H1 (cell line): ENCODE data around the gene CHD1L. TPM values are rescaled to one million over a fixed set of nuclear protein-coding genes. Genes with fewer than 3 reads are reported as not detected.
A peak's percentile ranks its signal among the peaks of the same experiment; 100 is the strongest.

Experiments used
- CTCF ChIA-PET: fragments of 300-600 bp; sonication (Branson Sonifier 250); formaldehyde crosslinking; loops from one replicate; lab custom pipeline; 2021; ENCODE audit not compliant: partially characterized antibody; lab: Charles Lee
- POLR2A ChIA-PET: fragments of 300-600 bp; sonication (Branson Sonifier 250); formaldehyde crosslinking; loops from one replicate; lab custom pipeline; 2021; ENCODE audit warnings: inconsistent platforms; ENCODE audit not compliant: partially characterized antibody; lab: Charles Lee
- DNase-seq, 2 experiments: peaks; one replicate each; pipeline versions ENCODE4 v3.0.0 to v3.0.0-alpha.2; 2010 to 2022; ENCODE audit warnings: low spot score in 2 of 2, low read depth in 1 of 2, mixed read lengths in 1 of 2
- FAIRE-seq: peaks from 2 replicates; lab custom pipeline; 2011; peaks lifted over from hg19 to GRCh38; lab: Jason Lieb, UNC
- H2AFZ ChIP-seq: 2 replicates; pipeline ENCODE4 v1.8.1; 2012; ENCODE audit warnings: low read length, inconsistent platforms
- H2AK5ac ChIP-seq: 2 replicates; pipeline ENCODE4 v1.6.1; 2013; ENCODE audit warnings: low read depth, low read length
- H2BK120ac ChIP-seq: replicated peaks from 2 replicates; pipeline ENCODE3; 2013; ENCODE audit warnings: low read depth, low read length, inconsistent platforms
- H2BK12ac ChIP-seq: 2 replicates; pipeline ENCODE4 v1.6.1; 2013; ENCODE audit warnings: low read depth, low read length
- H2BK15ac ChIP-seq: 2 replicates; pipeline ENCODE4 v1.6.1; 2013; ENCODE audit warnings: low read length
- H2BK20ac ChIP-seq: 2 replicates; pipeline ENCODE4 v1.6.1; 2013; ENCODE audit warnings: low read length
- H2BK5ac ChIP-seq: 2 replicates; pipeline ENCODE4 v1.6.1; 2013; ENCODE audit warnings: low read depth, low read length
- H3K14ac ChIP-seq: 2 replicates; pipeline ENCODE4 v1.6.1; 2013; ENCODE audit warnings: inconsistent platforms; ENCODE audit not compliant: insufficient read length
- H3K18ac ChIP-seq: 2 replicates; pipeline ENCODE4 v1.6.1; 2013; ENCODE audit warnings: low read length; ENCODE audit errors: extremely low read depth
- H3K23ac ChIP-seq: 2 replicates; pipeline ENCODE4 v1.6.1; 2013; ENCODE audit warnings: inconsistent platforms; ENCODE audit not compliant: insufficient read length
- H3K23me2 ChIP-seq: 2 replicates; pipeline ENCODE4 v1.6.1; 2013; ENCODE audit warnings: low read depth, low read length
- H3K27ac ChIP-seq: 2 replicates; pipeline ENCODE4 v1.6.1; 2011; ENCODE audit warnings: low read depth, low read length, inconsistent platforms
- H3K27me3 ChIP-seq, 4 experiments: replicated peaks in 1 of 4; 1 replicate in 1 of 4; 2 replicates in 3 of 4; pipeline versions ENCODE4 v1.6.1 to v1.8.1; 2011 to 2013; ENCODE audit warnings: low read length in 3 of 4, mild to moderate bottlenecking in 3 of 4, inconsistent platforms in 2 of 4, mixed read lengths in 2 of 4, moderate library complexity in 1 of 4; ENCODE audit not compliant: control insufficient read depth in 3 of 4, insufficient read depth in 3 of 4; ENCODE audit errors: extremely low read depth in 1 of 4
- H3K36me3 ChIP-seq, 4 experiments: 2 replicates each; pipeline versions ENCODE4 v1.6.1 to v1.8.1; 2011 to 2013; ENCODE audit warnings: mild to moderate bottlenecking in 4 of 4, low read length in 3 of 4, moderate library complexity in 2 of 4, control low read depth in 1 of 4, inconsistent platforms in 1 of 4; ENCODE audit not compliant: insufficient read depth in 4 of 4, control insufficient read depth in 2 of 4
- H3K4ac ChIP-seq: replicated peaks from 2 replicates; pipeline ENCODE3; 2013; ENCODE audit warnings: low read length, low read depth, mixed read lengths, inconsistent platforms; ENCODE audit not compliant: insufficient read length
- H3K4me1 ChIP-seq, 4 experiments: replicated peaks in 1 of 4; 1 replicate in 1 of 4; 2 replicates in 3 of 4; pipeline versions ENCODE4 v1.6.1 to v1.8.1; 2011 to 2013; ENCODE audit warnings: low read length in 3 of 4, inconsistent platforms in 2 of 4, mixed read lengths in 1 of 4; ENCODE audit not compliant: insufficient read depth in 4 of 4, control insufficient read depth in 3 of 4
- H3K4me2 ChIP-seq, 2 experiments: 2 replicates each; pipeline versions ENCODE4 v1.6.1 to v1.8.1; 2011 to 2013; ENCODE audit warnings: low read depth in 2 of 2, low read length in 2 of 2, control low read depth in 1 of 2, inconsistent platforms in 1 of 2, mild to moderate bottlenecking in 1 of 2; ENCODE audit not compliant: insufficient read depth in 1 of 2
- H3K4me3 ChIP-seq, 4 experiments: fragments of 200-600, 300-600 bp in 1 of 4; sonication (generic), shearing (Covaris generic), sonication (Bioruptor Twin) in 1 of 4; 2 replicates each; pipeline versions ENCODE4 v1.5.1 to v1.8.1; 2011 to 2016; ENCODE audit warnings: low read length in 4 of 4, low read depth in 3 of 4, control low read depth in 2 of 4, inconsistent platforms in 2 of 4, mild to moderate bottlenecking in 2 of 4, mixed read lengths in 1 of 4, moderate library complexity in 1 of 4; ENCODE audit not compliant: insufficient read depth in 2 of 4; ENCODE audit errors: extremely low read depth in 1 of 4
- H3K56ac ChIP-seq: replicated peaks from 2 replicates; pipeline ENCODE3; 2013; ENCODE audit warnings: low read depth, mild to moderate bottlenecking, mixed read lengths, low read length, inconsistent platforms; ENCODE audit not compliant: insufficient read length
- H3K79me1 ChIP-seq: 2 replicates; pipeline ENCODE4 v1.6.1; 2013; ENCODE audit warnings: low read depth, low read length, control low read depth
- H3K79me2 ChIP-seq, 2 experiments: 2 replicates each; pipeline versions ENCODE4 v1.6.1 to v1.8.1; 2012 to 2013; ENCODE audit warnings: low read length in 2 of 2, mild to moderate bottlenecking in 2 of 2, inconsistent platforms in 1 of 2; ENCODE audit not compliant: insufficient read depth in 2 of 2, control insufficient read depth in 1 of 2
- H3K9ac ChIP-seq, 4 experiments: replicated peaks in 1 of 4; 1 replicate in 1 of 4; 2 replicates in 3 of 4; pipeline versions ENCODE4 v1.6.1 to v1.8.1; 2011 to 2013; ENCODE audit warnings: low read depth in 3 of 4, low read length in 3 of 4, control low read depth in 2 of 4, mild to moderate bottlenecking in 2 of 4, moderate library complexity in 2 of 4, inconsistent platforms in 1 of 4; ENCODE audit errors: extremely low read depth in 1 of 4
- H3K9me3 ChIP-seq, 2 experiments: 2 replicates each; pipeline versions ENCODE4 v1.6.1 to v1.8.1; 2012 to 2013; ENCODE audit warnings: mild to moderate bottlenecking in 2 of 2, moderate library complexity in 2 of 2, control low read depth in 1 of 2, inconsistent platforms in 1 of 2, low read depth in 1 of 2, low read length in 1 of 2, mixed read lengths in 1 of 2; ENCODE audit not compliant: insufficient read depth in 2 of 2
- H4K20me1 ChIP-seq, 2 experiments: replicated peaks in 1 of 2; 2 replicates each; pipeline versions ENCODE3 to v1.8.1; 2011 to 2013; ENCODE audit warnings: inconsistent platforms in 2 of 2, low read length in 2 of 2, mild to moderate bottlenecking in 1 of 2; ENCODE audit not compliant: insufficient read depth in 2 of 2, control insufficient read depth in 1 of 2
- H4K5ac ChIP-seq: 2 replicates; pipeline ENCODE4 v1.6.1; 2013; ENCODE audit warnings: low read length, low read depth, mixed read lengths, inconsistent platforms; ENCODE audit not compliant: insufficient read length
- H4K8ac ChIP-seq: 2 replicates; pipeline ENCODE4 v1.8.0; 2013; ENCODE audit warnings: mild to moderate bottlenecking, moderate library complexity, low read length, inconsistent platforms; ENCODE audit not compliant: insufficient read depth; ENCODE audit errors: extremely low read depth
- H4K91ac ChIP-seq: replicated peaks from 2 replicates; pipeline ENCODE3; 2013; ENCODE audit warnings: low read length, mixed read lengths, inconsistent platforms; ENCODE audit not compliant: insufficient read length
- BACH1 ChIP-seq: IDR thresholded peaks from 2 replicates; pipeline ENCODE4 v1.6.1; 2012; ENCODE audit warnings: low read length, improper control_type of control experiment
- MAX ChIP-seq: IDR thresholded peaks from 2 replicates; pipeline ENCODE4 v1.6.1; 2012; ENCODE audit warnings: inconsistent platforms
- RXRA ChIP-seq: IDR thresholded peaks from 2 replicates; pipeline ENCODE4 v1.6.1; 2011; ENCODE audit warnings: low read depth, mild to moderate bottlenecking, low read length, moderate library complexity; ENCODE audit not compliant: insufficient read depth
- SIN3A ChIP-seq, 2 experiments: IDR thresholded peaks in 1 of 2; conservative IDR thresholded peaks in 1 of 2; 2 replicates each; pipeline ENCODE4 v1.6.1; 2011 to 2012; ENCODE audit warnings: low read length in 2 of 2, improper control_type of control experiment in 1 of 2, low read depth in 1 of 2, mild to moderate bottlenecking in 1 of 2
- SP2 ChIP-seq: IDR thresholded peaks from 2 replicates; pipeline ENCODE4 v1.6.1; 2012; ENCODE audit warnings: mild to moderate bottlenecking, low read length, inconsistent platforms
- TCF12 ChIP-seq: IDR thresholded peaks from 2 replicates; pipeline ENCODE4 v1.6.1; 2011; ENCODE audit warnings: low read depth, mild to moderate bottlenecking, low read length
- TEAD4 ChIP-seq: IDR thresholded peaks from 2 replicates; pipeline ENCODE4 v1.6.1; 2012; ENCODE audit warnings: low read depth, low read length, inconsistent platforms, mixed read lengths
- WGBS, 2 experiments: shearing (Covaris generic) in 1 of 2; methylation state at CpG; one replicate each; pipeline versions ENCODE4 v1.1.6 to v1.1.7; 2013 to 2015; ENCODE audit warnings: low lambda C conversion rate in 2 of 2, mixed read lengths in 2 of 2, inconsistent platforms in 1 of 2, low coverage in 1 of 2, missing lambda C conversion rate in 1 of 2; ENCODE audit not compliant: insufficient replicate concordance in 2 of 2, insufficient coverage in 1 of 2, insufficient read length in 1 of 2; ENCODE audit errors: extremely low coverage in 1 of 2, missing lambda C conversion rate in 1 of 2; 5-methylcytosine and 5-hydroxymethylcytosine counted together
- polyA plus RNA-seq, 7 experiments: library from polyadenylated mRNA; depleted of rRNA in 3 of 7; stranded (reverse) in 5 of 7; unstranded in 2 of 7; fragments of >200 nt in 5 of 7; fragments of 200-250 nt in 2 of 7; gene quantifications; 1 replicate in 5 of 7; 2 replicates in 1 of 7; 4 replicates in 1 of 7; pipeline versions ENCODE4 v1.2.1 to v1.2.3, GENCODE V29; 2011 to 2013; ENCODE audit warnings: missing spikeins in 2 of 7, mixed read lengths in 2 of 7
- total RNA-seq: library from RNA; stranded (reverse); fragmentation: NEBNext Ultra II Directional; extraction: Animal tissue kit (Norgen Biotek cat#: 25700); gene quantifications from 2 replicates; pipeline ENCODE4 v1.2.1, GENCODE V29; 2021
- TF ChIP-seq, protein P1 (sequence below): IDR thresholded peaks from 2 replicates; pipeline ENCODE4 v1.6.1; 2012; ENCODE audit warnings: inconsistent platforms

Gene CHD1L
- total and polyA plus RNA-seq, 2 of the 8 experiments (the other 6 are each of a cell fraction or from before 2014, with no cell fraction given), result 20.2 to 51.2 TPM

DNA sequence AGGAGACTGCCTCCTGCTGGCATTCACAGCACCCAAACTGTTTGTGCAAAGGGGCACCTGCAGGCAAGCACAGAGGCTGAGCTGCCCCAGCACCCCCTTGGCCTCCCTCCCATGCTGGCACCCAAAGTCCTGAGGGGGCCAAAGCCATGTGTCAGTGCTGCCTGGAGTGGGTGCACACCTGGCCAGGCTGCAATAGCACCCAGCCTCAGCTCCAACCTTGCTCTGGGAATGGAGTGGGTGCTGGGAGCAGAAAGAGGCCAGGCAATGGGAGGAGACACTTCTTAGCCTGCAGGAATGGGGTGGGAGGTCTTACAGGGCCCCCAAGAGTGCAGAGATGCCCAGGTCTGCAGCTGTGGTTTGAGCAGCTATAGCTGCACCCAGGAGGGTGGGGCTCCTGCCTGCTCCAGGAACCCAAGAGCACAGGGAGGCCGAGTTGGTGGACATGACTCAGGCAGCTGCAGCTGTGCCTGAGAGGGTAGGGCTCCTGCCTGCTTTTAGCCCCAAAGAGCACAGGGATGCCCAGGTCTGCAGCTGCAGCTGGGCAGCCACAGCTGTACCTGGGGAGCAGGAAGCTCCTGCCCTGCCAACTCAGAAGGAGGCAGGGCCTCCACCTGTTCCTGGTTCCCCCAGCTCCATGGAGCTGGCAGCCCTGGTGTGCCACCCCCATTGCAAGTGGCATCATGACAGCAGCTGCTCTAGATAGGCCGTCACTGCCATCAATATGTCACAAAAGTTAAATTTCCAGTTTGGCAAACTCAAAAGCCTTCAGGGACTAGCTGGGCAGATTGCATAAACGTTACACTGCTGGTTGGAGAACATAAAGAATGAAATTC, 5.3 kb upstream of the CHD1L start:
- DNase-seq (no peak), FAIRE-seq (no peak)
- Histone ChIP-seq H4K5ac (no peak overlapping the region), H2AK5ac (no peak overlapping the region), H3K27me3 (no peaks in the 10 kb centered on the region), H3K79me2 (no peaks in the 10 kb centered on the region), H2BK5ac (no peak overlapping the region), H4K8ac (no peak overlapping the region), H3K79me1 (no peaks in the 10 kb centered on the region), H3K18ac (no peak overlapping the region), H2BK120ac (no peak overlapping the region), H3K27ac (no peak overlapping the region), H3K9me3 (peaks cover 10 to 27% of the 10 kb centered on the region in 2 experiments), H3K4ac (peak overlapping the region; percentile 83), H2BK12ac (0 out of 2 replicates have a peak overlapping the region, but pooled peaks have one; percentile 9), H3K4me1 (peaks cover 0 to 10% (median 2%) of the 10 kb centered on the region in 4 experiments; a peak in 2 of 7 replicates), H3K36me3 (no peaks in the 10 kb centered on the region), H2BK15ac (peak overlapping the region; percentile 8; the same call in 1 of the 2 replicates), H2AFZ (no peak overlapping the region), H3K9ac (no peak overlapping the region), H3K23me2 (no peaks in the 10 kb centered on the region; the same call in 1 of the 2 replicates), H3K56ac (no peak overlapping the region), H4K20me1 (no peaks in the 10 kb centered on the region), H3K4me3 (no peak overlapping the region), H3K23ac (no peak overlapping the region), H3K14ac (no peak overlapping the region), H2BK20ac (no peak overlapping the region), H3K4me2 (no peak overlapping the region), H4K91ac (no peak overlapping the region)
- TF ChIP-seq, protein P1, sequence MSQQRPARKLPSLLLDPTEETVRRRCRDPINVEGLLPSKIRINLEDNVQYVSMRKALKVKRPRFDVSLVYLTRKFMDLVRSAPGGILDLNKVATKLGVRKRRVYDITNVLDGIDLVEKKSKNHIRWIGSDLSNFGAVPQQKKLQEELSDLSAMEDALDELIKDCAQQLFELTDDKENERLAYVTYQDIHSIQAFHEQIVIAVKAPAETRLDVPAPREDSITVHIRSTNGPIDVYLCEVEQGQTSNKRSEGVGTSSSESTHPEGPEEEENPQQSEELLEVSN, result no peak
- TF ChIP-seq MAX (no peak), TCF12 (no peak), SP2 (no peak), BACH1 (no peak), RXRA (no peak), SIN3A (conservative IDR thresholded peaks at IDR 0.05 in 1 of 2, IDR thresholded peaks at IDR 0.05 in 1 of 2; ENCODE audit: low read depth in 1 of 2, low read length in 2 of 2) (no peak), TEAD4 (no peak)
- CTCF ChIA-PET, result interaction anchor here (0.8 to 1.0 kb wide), 3 partner anchors 14 to 49 kb away, joined by 3 read pairs; no protein-coding TSS in a partner anchor
- POLR2A ChIA-PET, result interaction anchor here (1.3 to 3.4 kb wide), 2 partner anchors 20 to 152 kb away, joined by 3 to 19 read pairs; no protein-coding TSS in a partner anchor
- 86% methylated on average over 3 of the region's 3 CpGs; no CpG with 5 or more reads in 1 of the 2 experiments for WGBS, 2 experiments
